Natural killer cell (primary cell): ENCODE data around the gene THBS1. TPM values are rescaled to one million over a fixed set of nuclear protein-coding genes. Genes with fewer than 3 reads are reported as not detected.

ENCODE experiments used
- ATAC-seq, 3 donors: fragments of 150-1000 bp in 2 of 3; fragments of 200-7000 bp in 1 of 3; cut with Tn5 transposase; 1 replicate in 1 of 3; 2 replicates in 2 of 3; pipeline ENCODE4 v1.10.0; 2021; ENCODE audit warnings: mild to moderate bottlenecking in 2 of 3, moderate library complexity in 2 of 3
- DNase-seq, 2 donors: peaks; one replicate each; pipeline versions ENCODE4 v3.0.0 to v3.0.0-alpha.2; 2013 to 2021; ENCODE audit warnings: mixed read lengths in 1 of 2
- H3K27ac ChIP-seq: one replicate; pipeline ENCODE4 v1.5.1; 2013; ENCODE audit warnings: mild to moderate bottlenecking, low read length
- H3K27me3 ChIP-seq: one replicate; pipeline ENCODE4 v1.6.1; 2013; ENCODE audit warnings: low read length; ENCODE audit not compliant: control insufficient read depth, insufficient read depth
- H3K36me3 ChIP-seq: one replicate; pipeline ENCODE4 v1.6.1; 2013; ENCODE audit warnings: low read length; ENCODE audit not compliant: control insufficient read depth, insufficient read depth
- H3K4me1 ChIP-seq: one replicate; pipeline ENCODE4 v1.6.1; 2013; ENCODE audit warnings: low read length; ENCODE audit not compliant: control insufficient read depth, insufficient read depth
- H3K4me3 ChIP-seq: one replicate; pipeline ENCODE4 v1.5.1; 2013; ENCODE audit warnings: low read length
- H3K9me3 ChIP-seq: one replicate; pipeline ENCODE4 v1.6.1; 2013; ENCODE audit warnings: low read length; ENCODE audit not compliant: control insufficient read depth, insufficient read depth
- H3K27ac Mint-ChIP-seq, 2 donors: one replicate each; pipeline ENCODE4 v1.8.0; 2022; ENCODE audit warnings: mild to moderate bottlenecking in 2 of 2, mixed read lengths in 2 of 2, moderate library complexity in 1 of 2
- H3K27me3 Mint-ChIP-seq, 2 donors: one replicate each; pipeline ENCODE4 v1.8.0; 2022; ENCODE audit warnings: low read depth in 2 of 2, mixed read lengths in 2 of 2
- H3K36me3 Mint-ChIP-seq: one replicate; pipeline ENCODE4 v1.8.0; 2022; ENCODE audit warnings: mixed read lengths
- H3K4me1 Mint-ChIP-seq, 2 donors: one replicate each; pipeline ENCODE4 v1.8.0; 2022; ENCODE audit warnings: mixed read lengths in 2 of 2
- H3K4me3 Mint-ChIP-seq: one replicate; pipeline ENCODE4 v1.8.0; 2022; ENCODE audit warnings: mild to moderate bottlenecking, moderate library complexity, mixed read lengths
- H3K9me3 Mint-ChIP-seq, 2 donors: one replicate each; pipeline ENCODE4 v1.8.0; 2022; ENCODE audit warnings: mixed read lengths in 2 of 2
- WGBS: methylation state at CpG from one replicate; pipeline ENCODE4 v1.1.7; 2013; ENCODE audit warnings: missing lambda C conversion rate; ENCODE audit not compliant: insufficient coverage; 5-methylcytosine and 5-hydroxymethylcytosine counted together
- intact Hi-C: fragments of 100-400 bp; cut with micrococcal nuclease; formaldehyde crosslinking; loops from one replicate; pipeline ENCODE4 v1.14.2; 2022
- total RNA-seq, 4 donors: library from RNA; stranded (reverse); fragments of 120-200 nt in 1 of 4; gene quantifications; one replicate each; pipeline versions ENCODE4 v1.2.3 to v1.2.4, GENCODE V29; 2013 to 2022
- TF ChIP-seq, protein P1 (sequence below): fragments of 200-600 bp; IDR thresholded peaks from one replicate; pipeline ENCODE4 v1.8.0; 2022; ENCODE audit warnings: antibody characterized with exemption

THBS1 gene
- total RNA-seq, 3 donors from 2014 or later (not counting 1 experiment from before 2014, with no cell fraction given): 27.1 to 43.3 (median 38.3) TPM

DNA sequence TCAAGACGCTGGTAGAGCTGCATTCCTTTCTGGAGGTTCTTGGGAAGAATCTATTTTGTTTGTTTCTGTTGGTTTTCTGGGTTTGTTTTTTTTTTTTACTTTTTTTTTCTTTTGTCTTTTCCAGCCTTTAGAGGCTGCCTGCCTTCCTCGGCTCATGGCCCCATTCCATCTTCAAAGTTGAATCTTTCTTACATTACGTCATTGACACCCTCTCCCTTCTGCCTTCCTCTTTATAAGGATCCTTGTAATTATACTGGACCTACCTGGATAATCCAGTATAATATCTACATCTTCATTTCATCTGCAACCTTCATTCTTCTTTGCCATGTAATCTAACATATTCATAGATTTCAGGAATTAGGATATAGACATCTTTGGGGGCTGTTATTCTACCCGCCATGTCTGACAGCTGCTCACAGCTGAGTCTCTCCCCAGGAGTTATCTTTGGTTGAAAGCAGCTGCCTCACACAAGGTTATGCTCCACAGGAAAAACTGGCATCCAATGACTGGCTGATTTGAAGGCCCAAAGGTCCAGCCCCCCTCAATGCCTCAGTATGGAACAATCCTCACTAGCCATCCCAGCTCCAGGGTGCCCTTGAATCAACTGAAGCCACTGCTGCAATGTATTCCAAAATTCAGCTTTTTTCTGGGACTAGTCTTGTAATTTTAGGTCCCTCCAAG, 38.4 kb upstream of the THBS1 start:
- Histone ChIP-seq H3K4me1 (no peaks in the 10 kb centered on the region), H3K27ac (no peak overlapping the region), H3K36me3 (no peaks in the 10 kb centered on the region), H3K9me3 (no peaks in the 10 kb centered on the region), H3K4me3 (no peak overlapping the region), H3K27me3 (peaks cover 6% of the 10 kb centered on the region)
- Mint-ChIP-seq H3K9me3 (peaks cover 0 to 9% of the 10 kb centered on the region in 2 donors), H3K27ac (no peak overlapping the region), H3K36me3 (peaks cover 13% of the 10 kb centered on the region), H3K27me3 (peaks cover 13 to 20% of the 10 kb centered on the region in 2 donors), H3K4me3 (no peak overlapping the region), H3K4me1 (no peaks in the 10 kb centered on the region)
- intact Hi-C loops: no loop called here
- TF ChIP-seq, protein P1, sequence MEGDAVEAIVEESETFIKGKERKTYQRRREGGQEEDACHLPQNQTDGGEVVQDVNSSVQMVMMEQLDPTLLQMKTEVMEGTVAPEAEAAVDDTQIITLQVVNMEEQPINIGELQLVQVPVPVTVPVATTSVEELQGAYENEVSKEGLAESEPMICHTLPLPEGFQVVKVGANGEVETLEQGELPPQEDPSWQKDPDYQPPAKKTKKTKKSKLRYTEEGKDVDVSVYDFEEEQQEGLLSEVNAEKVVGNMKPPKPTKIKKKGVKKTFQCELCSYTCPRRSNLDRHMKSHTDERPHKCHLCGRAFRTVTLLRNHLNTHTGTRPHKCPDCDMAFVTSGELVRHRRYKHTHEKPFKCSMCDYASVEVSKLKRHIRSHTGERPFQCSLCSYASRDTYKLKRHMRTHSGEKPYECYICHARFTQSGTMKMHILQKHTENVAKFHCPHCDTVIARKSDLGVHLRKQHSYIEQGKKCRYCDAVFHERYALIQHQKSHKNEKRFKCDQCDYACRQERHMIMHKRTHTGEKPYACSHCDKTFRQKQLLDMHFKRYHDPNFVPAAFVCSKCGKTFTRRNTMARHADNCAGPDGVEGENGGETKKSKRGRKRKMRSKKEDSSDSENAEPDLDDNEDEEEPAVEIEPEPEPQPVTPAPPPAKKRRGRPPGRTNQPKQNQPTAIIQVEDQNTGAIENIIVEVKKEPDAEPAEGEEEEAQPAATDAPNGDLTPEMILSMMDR: no peak
- no peak for ATAC-seq
- 88% methylated on average over 4 of the region's 4 CpGs for WGBS
- no peak for DNase-seq

DNA sequence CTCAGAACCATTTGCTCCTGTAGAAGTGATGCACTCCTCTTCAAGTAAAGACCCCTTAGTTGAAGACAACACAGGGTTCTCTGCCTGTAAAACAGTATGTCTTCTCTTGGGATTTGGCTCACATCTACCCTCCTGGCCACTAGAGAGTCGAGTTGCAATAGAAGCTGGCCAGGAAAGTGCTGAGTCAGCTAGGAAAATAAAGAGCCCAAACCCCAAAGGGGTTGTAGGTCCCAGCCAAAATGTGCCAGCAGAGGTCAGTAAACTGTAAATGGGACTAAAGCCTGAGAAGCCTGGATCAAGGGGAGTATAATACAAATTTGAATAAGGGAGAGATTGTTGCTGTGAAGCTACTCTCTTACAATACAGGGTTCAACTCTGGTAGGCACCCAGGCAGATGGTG, 37.2 kb upstream of the THBS1 start:
- peaks cover 13% of the 10 kb centered on the region for H3K36me3 Mint-ChIP-seq
- no peak for ATAC-seq
- Histone ChIP-seq H3K4me1 (no peaks in the 10 kb centered on the region), H3K4me3 (no peak overlapping the region), H3K36me3 (no peaks in the 10 kb centered on the region), H3K9me3 (no peaks in the 10 kb centered on the region), H3K27ac (no peak overlapping the region), H3K27me3 (peaks cover 6% of the 10 kb centered on the region)
- H3K4me1 Mint-ChIP-seq: no peaks in the 10 kb centered on the region
- H3K9me3 Mint-ChIP-seq: peaks cover 0 to 9% of the 10 kb centered on the region in 2 donors
- H3K27ac Mint-ChIP-seq: no peak overlapping the region
- WGBS: 31% methylated on average over 1 of the region's 1 CpG
- TF ChIP-seq, protein P1: no peak
- intact Hi-C loops: no loop called here
- DNase-seq: no peak
- H3K27me3 Mint-ChIP-seq: peaks cover 18 to 20% of the 10 kb centered on the region in 2 donors
- no peak overlapping the region for H3K4me3 Mint-ChIP-seq

DNA sequence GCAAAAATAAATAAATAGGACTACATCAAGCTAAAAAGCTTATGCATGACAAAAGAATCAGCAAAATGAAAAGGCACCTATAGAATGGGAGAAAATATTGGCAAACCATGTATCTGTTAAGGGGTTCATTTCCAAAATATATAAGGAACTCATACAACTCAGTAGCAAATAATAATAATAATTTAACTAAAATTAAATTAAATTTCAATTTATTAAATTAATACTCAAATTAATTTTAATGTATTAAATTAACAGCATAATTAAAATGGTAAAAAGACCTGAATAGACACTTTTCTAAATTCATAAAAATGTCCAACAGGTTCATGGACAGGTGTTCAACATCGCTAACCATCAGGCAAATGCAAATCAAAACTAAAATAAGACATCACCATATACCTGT, 34.0 kb upstream of the THBS1 start:
- Histone ChIP-seq H3K27me3 (peaks cover 10% of the 10 kb centered on the region), H3K27ac (no peak overlapping the region), H3K36me3 (no peaks in the 10 kb centered on the region), H3K4me1 (no peaks in the 10 kb centered on the region), H3K4me3 (no peak overlapping the region), H3K9me3 (no peaks in the 10 kb centered on the region)
- intact Hi-C loops: no loop called here
- H3K27me3 Mint-ChIP-seq: peaks cover 24 to 34% of the 10 kb centered on the region in 2 donors
- DNase-seq (no peak), ATAC-seq (no peak)
- no CpG with 5 or more reads among the region's 1 CpG for WGBS
- no peaks in the 10 kb centered on the region for H3K4me1 Mint-ChIP-seq
- peaks cover 13% of the 10 kb centered on the region for H3K36me3 Mint-ChIP-seq
- TF ChIP-seq, protein P1: no peak
- H3K27ac Mint-ChIP-seq: no peak overlapping the region
- H3K9me3 Mint-ChIP-seq: peaks cover 0 to 9% of the 10 kb centered on the region in 2 donors
- H3K4me3 Mint-ChIP-seq: no peak overlapping the region

DNA sequence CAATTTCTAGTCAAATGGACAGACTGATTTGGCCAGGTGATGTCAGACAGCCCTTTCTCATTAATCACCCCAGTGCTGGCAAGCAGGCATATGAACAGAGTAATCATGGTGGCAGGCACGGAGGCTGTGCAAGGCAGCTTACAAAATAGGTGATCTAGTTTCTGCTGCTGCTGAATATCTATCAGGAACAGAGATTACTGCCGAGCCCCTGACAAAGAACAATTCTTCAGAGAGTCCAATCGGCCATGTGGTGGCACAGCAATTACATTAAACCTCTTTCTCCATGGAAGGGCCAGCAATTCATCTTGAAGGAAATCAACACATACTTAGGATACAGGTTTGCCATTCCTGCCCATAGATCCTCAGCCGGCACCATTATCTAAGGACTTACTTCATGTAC, 32.3 kb upstream of the THBS1 start:
- TF ChIP-seq, protein P1: no peak
- 88% methylated on average over 4 of the region's 4 CpGs for WGBS
- intact Hi-C loops: no loop called here

More for the DNA sequence above, 32.3 kb upstream of the THBS1 start:
- Mint-ChIP-seq H3K27me3 (peaks cover 20 to 51% of the 10 kb centered on the region in 2 donors), H3K4me1 (peaks cover 8 to 11% of the 10 kb centered on the region in 2 donors), H3K27ac (no peak overlapping the region), H3K4me3 (no peak overlapping the region), H3K9me3 (peaks cover 0 to 9% of the 10 kb centered on the region in 2 donors), H3K36me3 (peaks cover 13% of the 10 kb centered on the region)
- no peaks in the 10 kb centered on the region for H3K4me1 ChIP-seq
- H3K36me3 ChIP-seq: no peaks in the 10 kb centered on the region
- H3K27ac ChIP-seq: no peak overlapping the region
- no peak for ATAC-seq
- no peak overlapping the region for H3K4me3 ChIP-seq
- H3K9me3 ChIP-seq: no peaks in the 10 kb centered on the region
- peaks cover 10% of the 10 kb centered on the region for H3K27me3 ChIP-seq
- no peak for DNase-seq
